ENCODE data around the gene ZYX.

- TF ChIP-seq ZSCAN22 (CRISPR knock-in tag; IDR thresholded peaks at IDR 0.05) (no peak), ZNF350 (CRISPR knock-in tag; IDR thresholded peaks at IDR 0.05; ENCODE audit: borderline replicate concordance, low read depth) (no peak; the same call in 1 of the 2 replicates), REST (IDR thresholded peaks at IDR 0.05; ENCODE audit: borderline replicate concordance in 1 of 2, low read depth in 1 of 2, low read length in 2 of 2) (no peak), KLF16 (CRISPR knock-in tag; IDR thresholded peaks at IDR 0.05) (no peak), ZBTB14 (CRISPR knock-in tag; IDR thresholded peaks at IDR 0.05) (no peak), GABPA (IDR thresholded peaks at IDR 0.05; ENCODE audit: low read depth, low read length) (no peak), GABPA (CRISPR knock-in tag; IDR thresholded peaks at IDR 0.05; ENCODE audit: low read depth) (no peak), SALL1 (CRISPR knock-in tag; IDR thresholded peaks at IDR 0.05) (no peak; the same call in 1 of the 2 replicates), ZFX (CRISPR knock-in tag; IDR thresholded peaks at IDR 0.05; ENCODE audit: low read depth) (peak; percentile 41; the same call in 1 of the 2 replicates), POLR2A (IDR thresholded peaks at IDR 0.05; ENCODE audit: insufficient read depth in 1 of 2, low read depth in 2 of 2, low read length in 2 of 2) (0 out of 4 replicates have a peak, but pooled peaks of 1 of the 2 experiments have one; percentile 5), REL (CRISPR knock-in tag; conservative IDR thresholded peaks at IDR 0.05) (no peak), ZBTB39 (CRISPR knock-in tag; IDR thresholded peaks at IDR 0.05) (no peak)
- TF ChIP-seq, protein P1, sequence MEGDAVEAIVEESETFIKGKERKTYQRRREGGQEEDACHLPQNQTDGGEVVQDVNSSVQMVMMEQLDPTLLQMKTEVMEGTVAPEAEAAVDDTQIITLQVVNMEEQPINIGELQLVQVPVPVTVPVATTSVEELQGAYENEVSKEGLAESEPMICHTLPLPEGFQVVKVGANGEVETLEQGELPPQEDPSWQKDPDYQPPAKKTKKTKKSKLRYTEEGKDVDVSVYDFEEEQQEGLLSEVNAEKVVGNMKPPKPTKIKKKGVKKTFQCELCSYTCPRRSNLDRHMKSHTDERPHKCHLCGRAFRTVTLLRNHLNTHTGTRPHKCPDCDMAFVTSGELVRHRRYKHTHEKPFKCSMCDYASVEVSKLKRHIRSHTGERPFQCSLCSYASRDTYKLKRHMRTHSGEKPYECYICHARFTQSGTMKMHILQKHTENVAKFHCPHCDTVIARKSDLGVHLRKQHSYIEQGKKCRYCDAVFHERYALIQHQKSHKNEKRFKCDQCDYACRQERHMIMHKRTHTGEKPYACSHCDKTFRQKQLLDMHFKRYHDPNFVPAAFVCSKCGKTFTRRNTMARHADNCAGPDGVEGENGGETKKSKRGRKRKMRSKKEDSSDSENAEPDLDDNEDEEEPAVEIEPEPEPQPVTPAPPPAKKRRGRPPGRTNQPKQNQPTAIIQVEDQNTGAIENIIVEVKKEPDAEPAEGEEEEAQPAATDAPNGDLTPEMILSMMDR (CRISPR knock-in tag; IDR thresholded peaks at IDR 0.05) = peak; percentile 80
Observed at GRCh38 chr7:143380260-143380645, 892 bp upstream of the ZYX start.

Measured in HepG2 (cell line).